Stomach smooth muscle (tissue), 2 donors: ENCODE measurements around the gene BLOC1S5.

Experiments used
- H3K27ac ChIP-seq: one replicate; pipeline ENCODE4 v1.7.0; 2013; ENCODE audit warnings: mild to moderate bottlenecking, low read length, inconsistent platforms
- H3K27me3 ChIP-seq, 2 donors: one replicate each; pipeline ENCODE4 v1.7.0; 2013; ENCODE audit warnings: low read length in 2 of 2; ENCODE audit not compliant: insufficient read depth in 2 of 2, control insufficient read depth in 1 of 2
- H3K36me3 ChIP-seq, 2 donors: one replicate each; pipeline ENCODE4 v1.7.0; 2013; ENCODE audit warnings: low read length in 2 of 2; ENCODE audit not compliant: control insufficient read depth in 2 of 2, insufficient read depth in 2 of 2
- H3K4me1 ChIP-seq: one replicate; pipeline ENCODE4 v1.7.0; 2013; ENCODE audit warnings: low read length; ENCODE audit not compliant: control insufficient read depth, insufficient read depth
- H3K4me3 ChIP-seq, 2 donors: one replicate each; pipeline ENCODE4 v1.7.0; 2013; ENCODE audit warnings: low read length in 2 of 2
- H3K9ac ChIP-seq, 2 donors: one replicate each; pipeline ENCODE4 v1.7.0; 2013; ENCODE audit warnings: low read length in 2 of 2, mild to moderate bottlenecking in 1 of 2
- H3K9me3 ChIP-seq, 2 donors: one replicate each; pipeline ENCODE4 v1.7.0; 2013; ENCODE audit warnings: low read length in 2 of 2; ENCODE audit not compliant: control insufficient read depth in 2 of 2
- donor health status: healthy.
- donor health status: Pancreatic carcinoma.

BLOC1S5 gene

GRCh38 chr6:7974565-7974937 lies 89.6 kb downstream of the BLOC1S5 start:
- no peaks in the 10 kb centered on the region for H3K9me3 ChIP-seq
- no peak overlapping the region for H3K9ac ChIP-seq
- H3K4me1 ChIP-seq = peaks cover 12% of the 10 kb centered on the region
- H3K27ac ChIP-seq = no peak overlapping the region
- H3K4me3 ChIP-seq = no peak overlapping the region
- H3K36me3 ChIP-seq = no peaks in the 10 kb centered on the region
- peaks cover 0 to 4% of the 10 kb centered on the region in 2 donors for H3K27me3 ChIP-seq

- no peak overlapping the region for H3K9ac ChIP-seq
- no peaks in the 10 kb centered on the region for H3K9me3 ChIP-seq
- peaks cover 12% of the 10 kb centered on the region for H3K4me1 ChIP-seq
- no peak overlapping the region for H3K4me3 ChIP-seq
- no peaks in the 10 kb centered on the region for H3K36me3 ChIP-seq
- H3K27me3 ChIP-seq = peaks cover 0 to 4% of the 10 kb centered on the region in 2 donors
- H3K27ac ChIP-seq = no peak overlapping the region
Observed at GRCh38 chr6:7973584-7973983, 90.6 kb downstream of the BLOC1S5 start.

DNA sequence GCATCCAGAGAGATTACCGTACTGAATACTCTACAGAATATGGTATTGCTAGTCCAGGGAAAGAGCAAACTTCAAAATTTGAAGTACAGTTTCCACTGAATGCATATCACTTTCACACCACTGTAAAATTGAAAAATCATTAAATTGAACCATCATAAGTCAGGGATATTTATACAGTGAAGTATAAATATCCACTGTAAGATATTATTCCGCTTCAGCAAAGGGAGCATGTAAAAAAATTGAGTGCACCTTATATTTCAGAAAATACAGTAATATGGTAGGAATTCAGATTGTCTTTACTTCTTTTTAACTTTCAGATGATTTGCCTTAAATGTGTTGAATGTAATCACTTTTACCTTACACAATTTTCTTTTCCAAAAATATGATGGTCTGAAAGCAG lies 92.7 kb downstream of the BLOC1S5 start:
- Histone ChIP-seq H3K9me3 (no peaks in the 10 kb centered on the region), H3K9ac (no peak overlapping the region), H3K4me3 (no peak overlapping the region), H3K36me3 (no peaks in the 10 kb centered on the region), H3K27me3 (peaks cover 0 to 4% of the 10 kb centered on the region in 2 donors), H3K4me1 (peaks cover 12% of the 10 kb centered on the region), H3K27ac (no peak overlapping the region)

DNA sequence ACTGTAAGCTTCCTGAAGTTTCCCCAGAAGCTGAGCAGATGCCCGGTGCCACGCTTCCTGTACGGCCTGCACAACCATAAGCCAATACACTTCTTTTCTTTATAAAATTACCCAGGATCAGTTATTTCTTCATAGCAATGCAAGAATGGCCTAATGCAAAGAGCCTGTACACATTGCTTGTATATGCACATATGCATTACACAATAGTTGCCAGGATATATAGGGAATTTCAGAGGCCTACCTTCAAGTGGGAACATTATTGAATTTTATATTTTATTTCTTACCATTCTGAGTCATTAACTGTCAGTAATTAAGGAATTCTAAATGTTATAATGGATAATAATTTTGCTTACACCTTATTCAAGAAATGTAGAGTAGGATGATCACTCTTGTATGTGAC lies 93.6 kb downstream of the BLOC1S5 start:
- peaks cover 7% of the 10 kb centered on the region for H3K4me1 ChIP-seq
- no peak overlapping the region for H3K27ac ChIP-seq
- no peak overlapping the region for H3K9ac ChIP-seq
- no peaks in the 10 kb centered on the region for H3K36me3 ChIP-seq
- no peak overlapping the region for H3K4me3 ChIP-seq
- H3K9me3 ChIP-seq = no peaks in the 10 kb centered on the region
- H3K27me3 ChIP-seq = no peaks in the 10 kb centered on the region
